GM18505 (cell line): Measurements from ENCODE around the gene CCDC9B.

Experiments
- ATAC-seq: cut with Tn5 transposase; IDR thresholded peaks from one replicate; pipeline ENCODE4 v1.9.1; 2021; ENCODE audit not compliant: unreplicated experiment
- POLR2A ChIP-seq: IDR thresholded peaks from 4 replicates; pipeline ENCODE4 v1.6.1; 2011; ENCODE audit warnings: borderline replicate concordance; ENCODE audit not compliant: insufficient read depth, insufficient read length; ENCODE audit errors: extremely low read depth

The CCDC9B gene

GRCh38 chr15:40346579-40347558 lies 6.1 kb upstream of the CCDC9B start:
- no peak for TF ChIP-seq POLR2A

GRCh38 chr15:40345867-40346578 lies 5.3 kb upstream of the CCDC9B start:
- no peak for TF ChIP-seq POLR2A
- no peak for ATAC-seq

More at GRCh38 chr15:40346579-40347558, 6.1 kb upstream of the CCDC9B start:
- ATAC-seq, result no peak

- no peak for ATAC-seq
- TF ChIP-seq POLR2A, result no peak
Measured at GRCh38 chr15:40345225-40345866, 4.6 kb upstream of the CCDC9B start.

GRCh38 chr15:40344631-40345120 lies 3.9 kb upstream of the CCDC9B start:
- no peak for ATAC-seq
- TF ChIP-seq POLR2A, result no peak

- ATAC-seq, result no peak
- TF ChIP-seq POLR2A, result no peak
Measured at GRCh38 chr15:40344217-40344616, 3.5 kb upstream of the CCDC9B start.

- no peak for ATAC-seq
- no peak for TF ChIP-seq POLR2A
Measured at GRCh38 chr15:40343512-40343911, 2.8 kb upstream of the CCDC9B start.

GRCh38 chr15:40342416-40343320 lies 1.9 kb upstream of the CCDC9B start:
- TF ChIP-seq POLR2A, result no peak
- ATAC-seq, result no peak

- TF ChIP-seq POLR2A, result no peak
Measured at GRCh38 chr15:40340038-40340739, 550 bp downstream of the CCDC9B start.

GRCh38 chr15:40339621-40339945 lies 1.2 kb downstream of the CCDC9B start:
- TF ChIP-seq POLR2A, result no peak
- no peak for ATAC-seq

More at GRCh38 chr15:40340038-40340739, 550 bp downstream of the CCDC9B start:
- no peak for ATAC-seq

GRCh38 chr15:40338921-40339620 lies 1.7 kb downstream of the CCDC9B start:
- no peak for ATAC-seq
- TF ChIP-seq POLR2A, result no peak

- no peak for ATAC-seq
- TF ChIP-seq POLR2A, result no peak
Measured at GRCh38 chr15:40338041-40338657, 2.6 kb downstream of the CCDC9B start.

GRCh38 chr15:40337597-40337996 lies 3.1 kb downstream of the CCDC9B start:
- TF ChIP-seq POLR2A, result no peak

GRCh38 chr15:40336744-40337122 lies 4.0 kb downstream of the CCDC9B start:
- no peak for TF ChIP-seq POLR2A
- ATAC-seq, result no peak

More at GRCh38 chr15:40337597-40337996, 3.1 kb downstream of the CCDC9B start:
- ATAC-seq, result no peak
